Kidney epithelial cell (primary cell): Measurements from ENCODE around the gene ZBTB4. TPM values are rescaled to one million over a fixed set of nuclear protein-coding genes. Genes with fewer than 3 reads are reported as not detected.
A peak's percentile ranks its signal among the peaks of the same experiment; 100 is the strongest.

Source experiments
- DNase-seq: peaks from one replicate; pipeline ENCODE4 v3.0.0-alpha.2; 2010; ENCODE audit warnings: low read depth
- H3K27me3 ChIP-seq: 2 replicates; pipeline ENCODE4 v1.6.0; 2011; ENCODE audit warnings: low read length; ENCODE audit not compliant: control insufficient read depth, insufficient read depth
- H3K36me3 ChIP-seq: 2 replicates; pipeline ENCODE4 v1.5.1; 2011; ENCODE audit warnings: low read length; ENCODE audit not compliant: control insufficient read depth, insufficient read depth
- H3K4me3 ChIP-seq: 2 replicates; pipeline ENCODE4 v1.5.1; 2011; ENCODE audit warnings: low read depth, mild to moderate bottlenecking, control low read depth, low read length
- CTCF ChIP-seq: IDR thresholded peaks from 2 replicates; pipeline ENCODE4 v1.5.1; 2011; ENCODE audit warnings: mild to moderate bottlenecking, moderate library complexity, low read length, control low read depth, inconsistent platforms; ENCODE audit not compliant: insufficient read depth, poor library complexity, severe bottlenecking
- total RNA-seq: library from RNA; depleted of rRNA; stranded (reverse); fragments of >200 nt; gene quantifications from 2 replicates; pipeline ENCODE4 v1.2.3, GENCODE V29; 2015

Gene ZBTB4
- total RNA-seq, 1 donor from 2014 or later = 26.3 TPM

GRCh38 chr17:7491583-7491982 is 12.2 kb upstream of the ZBTB4 start:
- Histone ChIP-seq H3K27me3 (no peaks in the 10 kb centered on the region), H3K36me3 (peaks cover 3% of the 10 kb centered on the region), H3K4me3 (no peak overlapping the region)
- no peak for TF ChIP-seq CTCF
- no peak for DNase-seq

- H3K36me3 ChIP-seq = no peaks in the 10 kb centered on the region
- no peak for TF ChIP-seq CTCF
These were observed 10.7 kb upstream of the ZBTB4 start for GRCh38 chr17:7490144-7490543.

GRCh38 chr17:7486181-7486580 is 6.8 kb upstream of the ZBTB4 start:
- no peaks in the 10 kb centered on the region for H3K27me3 ChIP-seq
- no peak for DNase-seq
- H3K36me3 ChIP-seq = no peaks in the 10 kb centered on the region
- H3K4me3 ChIP-seq = peak overlapping the region; percentile 25
- TF ChIP-seq CTCF = no peak

More at GRCh38 chr17:7490144-7490543, 10.7 kb upstream of the ZBTB4 start:
- Histone ChIP-seq H3K4me3 (no peak overlapping the region), H3K27me3 (no peaks in the 10 kb centered on the region)
- DNase-seq = no peak

GRCh38 chr17:7484919-7485377 is 5.5 kb upstream of the ZBTB4 start:
- no peak for DNase-seq
- no peaks in the 10 kb centered on the region for H3K27me3 ChIP-seq
- TF ChIP-seq CTCF = no peak
- no peaks in the 10 kb centered on the region for H3K36me3 ChIP-seq
- peak overlapping the region; percentile 61 for H3K4me3 ChIP-seq

- Histone ChIP-seq H3K27me3 (no peaks in the 10 kb centered on the region), H3K36me3 (no peaks in the 10 kb centered on the region), H3K4me3 (peak within 1 kb of the TSS; percentile 82)
- TF ChIP-seq CTCF = no peak
- peak; percentile 81 for DNase-seq
These were observed 4.9 kb upstream of the ZBTB4 start, which contains the start of gene POLR2A for GRCh38 chr17:7484067-7484918. Gene POLR2A (plus strand): TSS chr17:7484366.
